HG03060 (cell line): ENCODE results near the gene FANCI.
"Not testable (repeated sequence)": the region's sequence is repeated elsewhere in the genome, so short reads cannot be mapped to it uniquely, and the experiment has no call there.

Experiments used
- ATAC-seq: cut with Tn5 transposase; IDR thresholded peaks from one replicate; pipeline ENCODE4 v1.9.1; 2021; ENCODE audit warnings: low read depth, moderate number of reproducible peaks; ENCODE audit not compliant: unreplicated experiment

Gene FANCI

GRCh38 chr15:89221543-89221942 is 22.2 kb upstream of the FANCI start, which contains the start of gene RLBP1:
TSS of gene RLBP1 (minus strand) at chr15:89221579. CDS start at chr15:89218975, 2,604 bp downstream.
- no peak for ATAC-seq

DNA sequence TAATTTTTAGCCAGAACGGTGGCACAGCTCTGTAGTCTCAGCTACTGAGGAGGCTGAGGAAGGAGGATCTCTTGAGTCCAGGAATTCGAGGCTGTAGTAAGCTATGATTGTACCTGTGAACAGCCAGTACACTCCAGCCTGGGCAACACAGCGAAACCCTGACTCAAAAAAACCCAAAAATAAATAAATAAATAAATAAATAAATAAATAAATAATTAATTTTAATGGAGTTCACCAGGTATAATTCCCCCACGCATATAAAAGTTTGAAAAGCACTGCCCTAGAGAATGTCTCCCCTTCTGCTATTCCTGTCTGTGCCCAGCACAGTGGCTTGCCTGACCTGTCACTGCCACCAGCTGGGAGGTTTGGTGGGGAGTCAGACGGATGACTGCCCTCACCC is 18.2 kb upstream of the FANCI start:
- ATAC-seq = no peak

DNA sequence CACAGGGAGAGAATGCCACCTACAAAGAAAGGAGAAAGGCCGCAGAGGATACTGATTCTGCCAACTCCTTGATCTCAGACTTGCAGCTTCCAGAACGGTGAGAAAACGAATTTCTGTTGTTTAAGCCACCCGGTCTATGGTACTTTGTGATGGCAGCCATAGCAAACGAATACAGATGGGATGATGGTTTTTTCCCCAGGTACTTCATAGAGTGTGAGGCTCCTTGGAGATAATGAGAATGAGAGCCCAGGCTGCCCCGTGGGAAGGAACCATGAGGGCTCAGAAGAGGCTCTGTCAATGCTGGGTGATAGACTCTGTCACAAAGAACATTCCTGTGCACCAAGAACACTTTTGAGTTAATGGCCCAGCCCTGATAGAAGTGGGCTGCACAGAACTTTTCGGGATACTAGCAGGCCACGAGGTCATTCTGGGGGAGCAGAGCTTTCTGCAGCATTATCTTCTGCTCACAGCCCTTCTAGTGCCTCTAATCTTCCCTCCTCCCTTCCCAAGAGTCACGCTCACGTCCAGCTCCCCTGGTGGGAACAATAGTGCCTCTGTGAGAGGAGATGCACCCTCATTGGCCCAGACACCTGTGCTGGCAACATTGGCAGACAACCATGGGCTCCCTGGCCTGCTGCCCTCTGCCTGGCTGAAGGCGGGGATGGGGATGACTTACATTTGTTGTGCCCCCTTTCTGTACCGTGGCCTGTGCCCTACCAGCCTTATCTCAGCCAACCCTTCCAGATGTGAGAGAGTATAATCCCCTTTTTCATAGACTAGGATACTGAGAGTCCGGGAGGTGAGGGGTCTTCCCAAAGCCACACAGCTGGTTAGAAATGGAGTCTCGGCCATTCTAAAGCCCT is 17.2 kb upstream of the FANCI start:
- no peak for ATAC-seq

- ATAC-seq = no peak
Observed at GRCh38 chr15:89227425-89227824, 16.4 kb upstream of the FANCI start.

GRCh38 chr15:89230277-89230676 is 13.5 kb upstream of the FANCI start:
- ATAC-seq = no peak

GRCh38 chr15:89231832-89232231 is 11.9 kb upstream of the FANCI start:
- ATAC-seq = no peak

GRCh38 chr15:89239883-89240810 is 3.6 kb upstream of the FANCI start:
- not testable (repeated sequence) for ATAC-seq

- no peak for ATAC-seq
Observed at GRCh38 chr15:89243046-89243690, 611 bp upstream of the FANCI start.

DNA sequence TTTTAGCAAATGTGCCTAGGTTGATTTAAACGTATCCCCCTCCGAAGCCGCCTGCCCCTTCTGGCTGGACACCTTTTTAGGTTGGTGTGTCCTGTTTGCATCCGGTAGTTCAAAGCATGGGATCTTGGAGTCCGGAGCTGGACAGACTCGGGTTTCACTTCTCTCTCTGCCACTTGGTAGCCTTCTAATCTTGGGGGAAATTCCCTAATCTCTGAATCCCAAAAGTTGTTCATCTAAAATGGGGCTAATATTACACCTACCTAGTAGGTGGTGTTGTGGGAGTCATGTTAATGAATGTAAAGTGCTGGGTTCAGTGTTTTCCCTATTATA is 760 bp downstream of the FANCI start:
- ATAC-seq = no peak

- no peak for ATAC-seq
Observed at GRCh38 chr15:89247446-89247845, 3.7 kb downstream of the FANCI start.

GRCh38 chr15:89248584-89248983 is 4.8 kb downstream of the FANCI start:
- no peak for ATAC-seq

DNA sequence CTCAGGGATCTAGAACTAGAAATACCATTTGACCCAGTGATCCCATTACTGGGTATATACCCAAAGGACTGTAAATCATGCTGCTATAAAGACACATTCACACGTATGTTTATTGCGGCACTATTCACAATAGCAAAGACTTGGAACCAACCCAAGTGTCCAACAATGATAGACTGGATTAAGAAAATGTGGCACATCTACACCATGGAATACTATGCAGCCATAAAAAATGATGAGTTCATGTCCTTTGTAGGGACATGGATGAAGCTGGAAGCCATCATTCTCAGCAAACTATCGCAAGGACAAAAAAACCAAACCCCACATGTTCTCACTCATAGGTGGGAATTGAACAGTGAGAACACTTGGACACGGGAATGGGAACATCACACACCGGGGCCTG is 6.4 kb downstream of the FANCI start:
- not testable (repeated sequence) for ATAC-seq

GRCh38 chr15:89277281-89277680 is 33.5 kb downstream of the FANCI start:
- not testable (repeated sequence) for ATAC-seq

GRCh38 chr15:89278307-89278706 is 34.5 kb downstream of the FANCI start:
- ATAC-seq = no peak

DNA sequence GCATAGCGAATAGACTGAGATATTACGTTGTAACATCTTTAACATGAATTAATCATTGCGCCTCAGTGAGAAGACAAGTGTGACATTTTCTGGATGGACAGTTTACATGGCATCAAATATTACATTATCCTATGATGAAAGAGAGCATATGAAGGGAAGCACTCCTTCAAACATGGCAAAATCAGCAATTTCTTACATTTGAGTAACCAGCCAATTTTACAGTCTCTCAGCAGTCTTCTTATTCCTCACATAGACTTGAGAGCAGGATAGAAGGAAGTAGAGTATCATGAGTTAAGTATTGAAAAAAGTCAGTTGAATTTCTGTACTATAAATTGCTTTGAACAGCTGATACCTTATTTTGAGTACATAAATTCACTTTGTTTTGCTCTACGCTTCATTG is 38.9 kb downstream of the FANCI start:
- ATAC-seq = no peak

GRCh38 chr15:89283201-89283600 is 39.4 kb downstream of the FANCI start:
- ATAC-seq = no peak

GRCh38 chr15:89291934-89292438 is 48.2 kb downstream of the FANCI start:
- ATAC-seq = no peak

- ATAC-seq = no peak
Observed at GRCh38 chr15:89293012-89293411, 49.2 kb downstream of the FANCI start.

DNA sequence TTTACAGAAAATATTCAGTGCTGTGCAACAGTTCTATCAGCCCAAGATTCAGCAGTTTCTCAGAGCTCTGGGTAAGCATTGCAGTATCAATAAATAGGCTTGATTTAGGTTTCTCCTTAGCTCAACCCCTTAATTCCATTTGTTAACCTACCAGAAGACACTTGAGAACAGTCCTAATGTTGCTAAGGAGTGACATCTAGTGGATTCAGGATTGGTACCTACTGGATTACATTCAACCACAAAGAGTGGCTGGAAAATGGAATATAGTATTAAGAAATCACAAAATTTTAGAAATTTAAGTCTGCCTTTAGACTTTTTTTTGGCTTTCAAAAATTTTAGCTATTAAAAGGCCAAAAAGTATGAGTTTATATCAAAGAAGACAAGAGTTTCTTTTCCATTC is 56.1 kb downstream of the FANCI start:
- no peak for ATAC-seq

- no peak for ATAC-seq
Observed at GRCh38 chr15:89301304-89302089, 57.7 kb downstream of the FANCI start.
